Head of caudate nucleus (tissue), 42 donors: ENCODE measurements around the gene NAV2.
A peak's percentile ranks its signal among the peaks of the same experiment; 100 is the strongest.

Experiments used
- DNase-seq, 42 donors: peaks; one replicate each; pipeline versions ENCODE4 v3.0.0 to v3.0.0-alpha.2; 2020 to 2021; ENCODE audit warnings: mixed read lengths in 7 of 42
- intact Hi-C: fragments of 100-400 bp; cut with DNase I; formaldehyde crosslinking; loops from one replicate; pipeline ENCODE4 v1.15.0; 2022

The NAV2 gene

GRCh38 chr11:20008871-20009644, 296.4 kb downstream of the NAV2 start:
- DNase-seq = no peak
- intact Hi-C loops = no loop called here

DNA sequence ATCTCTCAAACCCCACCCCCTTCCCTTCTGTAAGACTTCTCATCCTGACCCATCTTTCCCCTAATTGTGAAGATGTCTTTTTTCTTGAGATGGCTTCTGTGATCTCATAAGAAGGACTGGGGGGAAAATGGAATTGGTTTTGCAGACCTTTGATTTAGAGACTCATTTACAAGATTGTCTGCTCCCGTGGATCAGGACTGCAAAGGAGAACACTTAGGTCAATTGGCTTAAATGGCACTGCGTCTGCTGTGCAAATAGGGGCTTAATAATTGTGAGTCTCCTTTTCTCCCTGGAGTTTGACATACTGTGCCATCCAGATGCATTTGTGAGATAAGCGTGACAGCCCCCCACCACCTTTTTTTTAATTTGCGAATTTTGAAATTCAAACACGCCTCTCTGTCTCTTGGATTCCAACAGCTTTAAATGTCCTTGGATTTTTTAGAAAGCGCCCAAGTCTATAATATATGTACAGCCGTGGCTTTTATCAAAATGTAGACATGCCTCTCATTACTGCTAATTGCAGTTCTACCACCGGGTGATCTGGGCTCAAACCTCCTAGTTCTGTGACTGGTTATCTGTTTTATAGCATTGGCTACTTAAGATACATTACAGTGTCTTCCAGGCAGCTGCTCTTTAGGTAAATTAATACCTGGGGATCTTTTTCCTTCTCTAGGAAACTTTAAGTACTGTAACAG, 297.7 kb downstream of the NAV2 start:
- intact Hi-C loops = no loop called here
- DNase-seq = no peak

DNA sequence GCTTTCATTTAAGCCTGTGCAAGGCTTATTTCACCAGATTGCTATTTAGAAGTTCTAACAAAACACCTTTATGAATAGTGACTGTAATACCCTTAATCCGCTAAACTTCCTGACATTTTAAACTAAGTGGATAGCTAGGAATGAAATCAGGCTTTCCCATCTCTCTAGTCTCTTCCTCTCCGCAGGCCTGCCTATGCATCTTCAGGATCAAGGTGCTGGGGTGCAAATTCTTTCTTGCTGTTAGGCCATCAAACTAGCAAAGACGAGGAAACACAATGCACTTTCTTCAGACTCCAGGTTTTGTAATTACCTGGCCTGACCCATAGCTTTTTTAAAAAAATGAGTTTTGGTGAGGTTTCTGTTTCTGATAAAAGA, 298.2 kb downstream of the NAV2 start:
- no peak for DNase-seq
- intact Hi-C loops = no loop called here

DNA sequence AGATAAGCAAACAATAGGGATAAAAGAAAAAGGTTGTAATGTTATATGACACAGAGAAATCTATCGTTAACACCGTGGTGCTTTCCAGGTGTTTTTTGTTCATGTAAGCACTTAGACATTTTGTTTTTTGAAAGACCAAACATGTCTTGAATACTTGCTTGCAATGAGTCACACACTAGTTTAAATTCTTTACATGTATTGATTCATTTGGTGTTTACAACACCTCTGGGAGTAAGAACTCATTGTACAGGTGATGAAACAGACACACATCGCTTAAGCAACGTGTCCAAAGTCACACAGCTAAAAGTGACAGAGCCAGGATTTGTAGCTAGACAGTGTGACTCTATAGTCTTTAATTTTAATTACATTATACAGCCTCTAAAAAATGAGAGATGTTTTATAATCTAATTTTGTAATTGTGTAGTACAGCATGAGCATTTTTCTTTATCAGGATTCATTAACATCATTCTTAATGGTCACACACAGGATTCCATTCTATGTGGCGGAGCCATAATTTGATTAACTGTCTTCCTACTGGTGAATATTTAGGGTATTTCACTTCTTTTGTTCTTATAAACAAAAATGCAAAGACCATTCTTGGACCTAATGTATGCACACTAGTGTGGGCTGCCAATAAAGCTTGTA, 298.8 kb downstream of the NAV2 start:
- DNase-seq = no peak
- intact Hi-C loops = no loop called here

DNA sequence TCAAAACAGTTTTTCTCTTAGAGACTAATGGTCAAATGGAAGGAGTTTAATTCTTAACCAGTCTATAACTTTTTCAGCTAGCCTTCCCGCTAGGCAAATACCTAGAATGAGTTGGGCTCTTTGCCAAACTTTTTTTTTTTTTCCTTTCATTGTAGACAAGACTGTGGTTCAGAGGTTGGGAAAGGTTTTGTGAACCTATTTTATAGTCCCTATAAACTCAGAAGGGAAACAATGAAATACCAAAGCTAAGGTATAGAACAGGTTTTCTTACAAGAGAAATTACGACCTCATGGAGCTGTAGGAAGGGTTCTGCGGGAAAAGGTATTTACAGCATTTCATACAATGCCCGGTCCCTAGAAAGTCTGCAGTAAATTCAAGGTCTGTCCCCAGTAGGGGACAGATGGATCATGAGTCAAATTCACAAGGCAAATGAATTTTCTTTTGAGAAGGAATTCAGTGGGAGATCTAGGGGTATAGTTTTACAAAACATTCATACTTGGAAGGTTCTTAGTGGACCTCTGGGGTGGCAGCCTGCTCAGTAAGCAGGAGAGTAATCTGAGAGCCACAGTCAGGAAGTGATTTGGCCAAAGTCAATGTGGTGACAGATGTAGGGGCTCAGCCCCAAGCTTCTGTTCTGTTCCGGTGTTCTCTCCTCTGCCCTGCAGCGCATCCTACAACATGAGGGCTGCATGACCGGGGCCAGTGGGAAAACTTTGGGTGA, 300.9 kb downstream of the NAV2 start:
- DNase-seq = no peak
- intact Hi-C loops = no loop called here

DNA sequence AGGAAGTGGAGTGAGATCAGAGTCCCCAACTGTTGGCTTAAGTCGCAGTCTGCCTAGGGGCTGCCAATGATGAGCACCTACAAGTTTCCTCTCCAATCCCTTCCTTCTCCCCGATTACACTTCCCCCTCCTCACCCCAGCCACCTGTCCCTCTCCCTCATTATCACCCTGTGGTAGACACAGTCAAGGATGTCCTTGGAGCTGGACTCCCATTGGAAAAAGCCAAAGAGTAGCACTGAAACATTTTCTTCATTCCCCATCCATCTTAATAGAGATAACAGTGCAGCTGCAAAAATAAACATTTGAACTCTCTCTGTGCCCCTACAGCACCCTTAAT, 301.4 kb downstream of the NAV2 start:
- DNase-seq = no peak
- intact Hi-C loops = no loop called here

- intact Hi-C loops = no loop called here
- DNase-seq = no peak
Observed at GRCh38 chr11:20015101-20015500, 302.5 kb downstream of the NAV2 start.

GRCh38 chr11:20015529-20016427, 303.1 kb downstream of the NAV2 start:
- no peak for DNase-seq
- intact Hi-C loops = no loop called here

- DNase-seq = no peak
- intact Hi-C loops = no loop called here
Observed at GRCh38 chr11:20016526-20016925, 303.9 kb downstream of the NAV2 start.

- no peak for DNase-seq
- intact Hi-C loops = no loop called here
Observed at GRCh38 chr11:20017320-20017719, 304.7 kb downstream of the NAV2 start.

GRCh38 chr11:20020198-20020597, 307.6 kb downstream of the NAV2 start:
- no peak for DNase-seq
- intact Hi-C loops = no loop called here

DNA sequence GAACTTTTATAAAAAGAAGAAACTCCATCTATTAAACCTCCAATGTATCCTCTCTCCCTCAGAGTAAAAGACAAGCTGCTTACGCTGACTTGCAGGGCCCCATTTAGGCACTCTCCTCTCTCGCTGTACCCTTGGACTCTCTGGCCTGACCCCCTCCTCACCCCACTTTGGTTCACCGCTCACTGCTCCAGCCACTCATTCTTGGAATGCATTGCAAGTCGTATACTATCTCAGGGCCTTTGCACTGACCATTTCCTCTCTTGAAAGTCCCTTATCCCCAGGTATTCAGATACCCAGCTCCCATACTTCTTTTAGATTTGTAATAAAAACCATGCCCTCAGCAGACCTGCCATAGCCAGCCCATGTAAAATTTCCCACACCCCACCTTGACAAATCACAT, 308.1 kb downstream of the NAV2 start:
- no peak for DNase-seq
- intact Hi-C loops = no loop called here

DNA sequence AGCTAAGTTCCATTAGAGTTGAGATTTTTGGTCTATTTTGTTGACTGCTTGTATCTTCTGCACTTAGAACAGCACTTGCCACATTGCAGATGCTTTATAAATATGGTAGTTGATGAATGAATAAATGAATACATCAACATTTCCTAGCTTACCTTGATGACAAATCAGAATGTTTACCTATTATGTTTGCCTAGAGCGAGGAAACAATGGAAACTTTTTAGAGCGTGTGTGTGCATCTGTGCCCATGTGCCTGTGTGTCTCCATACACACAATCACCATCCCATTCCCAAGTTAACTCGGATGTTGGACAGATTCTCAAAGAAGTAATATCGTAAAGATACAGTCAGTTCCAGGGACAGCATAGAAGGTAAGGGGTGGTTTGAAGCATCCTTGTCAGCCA, 308.6 kb downstream of the NAV2 start:
- intact Hi-C loops = no loop called here
- DNase-seq = no peak

- no peak for DNase-seq
- intact Hi-C loops = no loop called here
Observed at GRCh38 chr11:20021771-20022362, 309.2 kb downstream of the NAV2 start.

DNA sequence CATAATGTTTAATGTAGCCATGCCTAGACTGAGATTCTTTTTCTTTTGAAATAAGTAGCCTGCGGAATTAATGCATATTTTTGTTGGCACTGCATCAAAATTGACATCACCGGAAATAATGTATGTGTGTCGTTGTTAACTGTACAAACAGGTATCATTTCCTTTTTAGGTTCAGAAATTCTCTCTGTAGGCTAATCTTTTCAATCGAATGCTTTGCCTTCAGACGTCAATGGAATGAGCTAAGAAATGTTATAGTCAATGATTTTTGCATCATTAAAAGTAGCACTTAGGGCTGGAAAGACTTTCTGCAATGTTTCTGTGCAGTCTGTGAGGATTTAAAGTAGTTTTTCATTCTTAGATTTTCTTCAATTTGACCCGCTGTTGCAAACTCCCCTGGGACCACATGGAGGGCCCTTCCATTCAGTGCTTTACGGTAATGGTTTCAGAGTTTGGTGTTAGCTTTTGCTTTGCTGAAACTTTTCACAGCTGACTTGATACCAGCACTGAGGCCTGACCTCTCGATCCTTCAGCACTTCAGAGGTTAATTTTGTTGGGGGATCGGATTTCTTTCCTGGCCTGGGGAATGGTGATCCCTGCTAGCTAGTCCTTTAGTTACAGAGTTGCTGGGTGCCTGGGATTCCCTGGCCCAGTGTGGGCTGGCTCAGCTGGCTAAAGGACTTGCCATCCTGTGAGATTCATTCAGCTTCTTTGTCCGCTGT, 309.9 kb downstream of the NAV2 start:
- DNase-seq = peak in 1 of 42 donors; percentile 21
- intact Hi-C loops = no loop called here

- intact Hi-C loops = no loop called here
- no peak for DNase-seq
Observed at GRCh38 chr11:20023082-20023426, 310.4 kb downstream of the NAV2 start.

- DNase-seq = no peak
- intact Hi-C loops = no loop called here
Observed at GRCh38 chr11:20024172-20024935, 311.7 kb downstream of the NAV2 start.
